PC-3 (cell line): Measurements from ENCODE around the gene SIRT2. TPM values are rescaled to one million over a fixed set of nuclear protein-coding genes. Genes with fewer than 3 reads are reported as not detected.

Experiments
- ATAC-seq: fragments of 200-7000 bp; cut with Tn5 transposase; 2 replicates; pipeline ENCODE4 v1.9.1; 2020; ENCODE audit warnings: mild to moderate bottlenecking, moderate library complexity
- BruUV-seq: library from RNA; stranded (reverse); fragments of 400-500 nt; replicated peaks from 2 replicates; lab custom pipeline; 2021; lab: Mats Ljungman, UMichigan
- CTCF ChIA-PET: fragments of 300-600 bp; sonication (Branson Sonifier 250); formaldehyde crosslinking; loops from one replicate; lab custom pipeline; 2022; ENCODE audit warnings: antibody characterized with exemption; lab: Charles Lee
- POLR2A ChIA-PET: fragments of 300-600 bp; sonication (Branson Sonifier 250); formaldehyde crosslinking; loops from one replicate; lab custom pipeline; 2022; ENCODE audit warnings: antibody characterized with exemption; ENCODE audit not compliant: unreplicated experiment; lab: Charles Lee
- DNase-seq: peaks from one replicate; pipeline ENCODE4 v3.0.0-alpha.2; 2015
- H2AFZ ChIP-seq: fragments of 300-600 bp; sonication (generic); 2 replicates; pipeline ENCODE4 v1.6.0; 2016; ENCODE audit warnings: antibody characterized with exemption, low read length
- H3F3A ChIP-seq: fragments of 300-600 bp; sonication (generic); one replicate; pipeline ENCODE4 v1.6.0; 2017; ENCODE audit warnings: antibody characterized with exemption, low read length, control low read depth, mild to moderate bottlenecking; ENCODE audit not compliant: unreplicated experiment
- H3K27ac ChIP-seq: fragments of 300-600 bp; sonication (generic); 2 replicates; pipeline ENCODE4 v1.5.1; 2016; ENCODE audit warnings: mild to moderate bottlenecking, low read length
- H3K27me3 ChIP-seq: fragments of 300-600 bp; sonication (generic); 2 replicates; pipeline ENCODE4 v1.6.1; 2016; ENCODE audit warnings: low read length, mixed read lengths
- H3K36me3 ChIP-seq: fragments of 300-600 bp; sonication (generic); 2 replicates; pipeline ENCODE4 v1.6.1; 2016; ENCODE audit warnings: low read depth, mixed run types, low read length, mixed read lengths
- H3K4me1 ChIP-seq: fragments of 300-600 bp; sonication (generic); 2 replicates; pipeline ENCODE4 v1.5.1; 2016; ENCODE audit warnings: low read length; ENCODE audit not compliant: insufficient read depth
- H3K4me2 ChIP-seq: fragments of 300-600 bp; sonication (generic); 2 replicates; pipeline ENCODE4 v1.6.0; 2016; ENCODE audit warnings: low read length
- H3K4me3 ChIP-seq: fragments of 300-600 bp; sonication (generic); 2 replicates; pipeline ENCODE4 v1.5.1; 2016; ENCODE audit warnings: mild to moderate bottlenecking, low read length, mixed read lengths
- H3K79me2 ChIP-seq: fragments of 300-600 bp; sonication (generic); 2 replicates; pipeline ENCODE4 v1.6.1; 2017; ENCODE audit warnings: low read length, mixed read lengths
- H3K9ac ChIP-seq: fragments of 300-600 bp; sonication (generic); 2 replicates; pipeline ENCODE4 v1.6.0; 2016; ENCODE audit warnings: mild to moderate bottlenecking, low read length
- H3K9me2 ChIP-seq: fragments of 300-600 bp; sonication (generic); replicated peaks from 2 replicates; pipeline ENCODE4 v1.6.1; 2016; ENCODE audit warnings: mixed run types, low read length, mixed read lengths
- H3K9me3 ChIP-seq: fragments of 300-600 bp; sonication (generic); 2 replicates; pipeline ENCODE4 v1.6.1; 2016; ENCODE audit warnings: low read length, mixed read lengths
- H4K20me1 ChIP-seq: fragments of 300-600 bp; sonication (generic); 2 replicates; pipeline ENCODE4 v1.6.1; 2016; ENCODE audit warnings: low read length, mixed read lengths
- CTCF ChIP-seq: fragments of 300-600 bp; sonication (generic); conservative IDR thresholded peaks from 2 replicates; pipeline ENCODE4 v1.5.1; 2017; ENCODE audit warnings: antibody characterized with exemption, low read depth, mild to moderate bottlenecking, low read length
- EZH2 ChIP-seq: fragments of 300-600 bp; sonication (generic); IDR thresholded peaks from one replicate; pipeline ENCODE4 v1.6.1; 2017; ENCODE audit warnings: antibody characterized with exemption, mild to moderate bottlenecking, low read length; ENCODE audit not compliant: unreplicated experiment
- EZH2phosphoT487 ChIP-seq: fragments of 300-600 bp; sonication (generic); IDR thresholded peaks from 2 replicates; pipeline ENCODE4 v1.6.1; 2018; ENCODE audit warnings: mild to moderate bottlenecking, antibody characterized with exemption, low read length, borderline replicate concordance
- intact Hi-C: fragments of 100-400 bp; cut with micrococcal nuclease; formaldehyde crosslinking; loops from 2 replicates; pipeline ENCODE4 v1.9.0; 2023
- total RNA-seq: library from RNA; depleted of rRNA; stranded (reverse); fragments of >200 nt; gene quantifications from 2 replicates; pipeline ENCODE4 v1.2.3, GENCODE V29; 2014

Gene SIRT2
- total RNA-seq, 1 experiment from 2014 or later, result 37.9 TPM

DNA sequence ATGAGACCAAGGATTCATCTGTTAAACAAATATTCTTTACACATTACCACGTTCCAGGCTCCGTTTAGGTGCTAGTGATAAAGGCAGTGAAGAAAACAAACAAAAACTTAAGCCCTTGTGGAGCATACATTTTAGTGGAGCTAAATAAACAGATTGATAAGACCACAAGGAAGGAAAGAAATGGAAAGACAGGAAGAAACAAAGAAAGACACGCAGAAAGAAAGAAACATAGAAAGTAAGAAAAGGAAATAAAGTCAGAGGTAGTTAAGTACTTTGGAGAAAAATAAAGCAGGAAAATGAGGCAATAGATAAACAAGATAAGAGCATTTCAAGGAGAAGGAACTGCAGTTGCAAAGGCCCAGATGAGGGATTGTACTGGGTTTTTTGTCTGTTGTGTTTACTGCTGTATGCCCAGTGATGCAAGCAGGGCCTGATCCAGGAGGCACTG lies 1.3 kb upstream of the SIRT2 start:
- H4K20me1 ChIP-seq, result no peaks in the 10 kb centered on the region
- H3K9me3 ChIP-seq, result no peaks in the 10 kb centered on the region
- H3K4me1 ChIP-seq, result 0 out of 2 replicates have a peak, but pooled peaks cover 3% of the 10 kb centered on the region
- intact Hi-C loops, result no loop called here
- TF ChIP-seq EZH2phosphoT487 (no peak), EZH2 (no peak), CTCF (no peak)
- peak overlapping the region; percentile 98 for H3K4me2 ChIP-seq
- ChIA-PET POLR2A (interaction anchor here (0.6 to 0.8 kb wide), 2 partner anchors 30 to 178 kb away, joined by 3 to 5 read pairs; partner anchors contain the start of gene MRPS12), CTCF (interaction anchor here (1.9 kb wide), 1 partner anchor 30 kb away, joined by 7 read pairs; the partner anchor contains the start of genes MRPS12 and SARS2)
- H3K9ac ChIP-seq, result peak overlapping the region; percentile 77
- no peak for ATAC-seq
- no TSS peak for BruUV-seq
- no peaks in the 10 kb centered on the region for H3K27me3 ChIP-seq
- no peaks in the 10 kb centered on the region for H3F3A ChIP-seq
- peak overlapping the region; percentile 73; the same call in 1 of the 2 replicates for H2AFZ ChIP-seq
- no peaks in the 10 kb centered on the region for H3K9me2 ChIP-seq
- no peaks in the 10 kb centered on the region for H3K36me3 ChIP-seq
- peaks cover 29% of the 10 kb centered on the region for H3K79me2 ChIP-seq
- H3K27ac ChIP-seq, result 0 out of 2 replicates have a peak overlapping the region, but pooled peaks have one; percentile 12
- DNase-seq, result no peak
- peak overlapping the region; percentile 78 for H3K4me3 ChIP-seq

DNA sequence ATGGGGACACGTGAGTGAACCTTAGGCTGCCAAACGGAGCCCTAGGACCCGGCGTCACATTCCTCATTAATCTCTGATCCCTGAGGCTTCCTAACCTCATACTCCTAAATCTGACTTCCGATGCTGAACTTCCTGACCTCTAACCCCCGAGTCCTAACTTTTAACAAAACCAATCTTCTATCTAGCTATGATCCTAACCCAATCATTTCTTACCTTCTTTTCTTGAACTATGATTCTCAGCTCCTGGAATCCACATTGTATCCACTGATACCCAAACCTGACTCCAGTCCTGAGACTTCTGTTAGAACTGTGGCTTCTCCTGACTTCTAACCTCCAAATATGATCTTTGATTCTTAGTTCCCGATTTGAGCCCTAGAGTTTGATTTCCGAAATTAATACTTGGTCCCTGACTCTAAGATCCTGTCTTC lies 798 bp upstream of the SIRT2 start:
- no peaks in the 10 kb centered on the region for H3F3A ChIP-seq
- TSS peak; percentile 76 for BruUV-seq
- no peaks in the 10 kb centered on the region for H3K9me2 ChIP-seq
- intact Hi-C loops, result no loop called here
- H3K4me1 ChIP-seq, result 0 out of 2 replicates have a peak, but pooled peaks cover 3% of the 10 kb centered on the region
- ATAC-seq, result no peak
- TF ChIP-seq EZH2 (no peak), CTCF (no peak), EZH2phosphoT487 (no peak)
- H4K20me1 ChIP-seq, result no peaks in the 10 kb centered on the region
- H3K27me3 ChIP-seq, result no peaks in the 10 kb centered on the region
- peak overlapping the region; percentile 78 for H3K4me3 ChIP-seq
- no peaks in the 10 kb centered on the region for H3K36me3 ChIP-seq
- H3K79me2 ChIP-seq, result peaks cover 29% of the 10 kb centered on the region
- peak overlapping the region; percentile 73 for H2AFZ ChIP-seq
- no peaks in the 10 kb centered on the region for H3K9me3 ChIP-seq
- ChIA-PET CTCF (interaction anchor here (1.9 kb wide), 1 partner anchor 30 kb away, joined by 7 read pairs; the partner anchor contains the start of genes MRPS12 and SARS2), POLR2A (interaction anchor here (0.5 to 0.8 kb wide), 3 partner anchors 31 to 183 kb away, joined by 3 to 6 read pairs (median 5); partner anchors contain the start of gene MRPS12)
- peak overlapping the region; percentile 77 for H3K9ac ChIP-seq
- H3K4me2 ChIP-seq, result peak overlapping the region; percentile 98
- H3K27ac ChIP-seq, result 0 out of 2 replicates have a peak overlapping the region, but pooled peaks have one; percentile 12
- DNase-seq, result no peak
